ENCODE results near the gene LIAS. TPM values are rescaled to one million over a fixed set of nuclear protein-coding genes. Genes with fewer than 3 reads are reported as not detected.
A peak's percentile ranks its signal among the peaks of the same experiment; 100 is the strongest.

Gene LIAS
- total and polyA plus RNA-seq, 2 of the 13 experiments (the other 11 are each of a cell fraction or from before 2014, with no cell fraction given) = 16.0 to 16.6 TPM

DNA sequence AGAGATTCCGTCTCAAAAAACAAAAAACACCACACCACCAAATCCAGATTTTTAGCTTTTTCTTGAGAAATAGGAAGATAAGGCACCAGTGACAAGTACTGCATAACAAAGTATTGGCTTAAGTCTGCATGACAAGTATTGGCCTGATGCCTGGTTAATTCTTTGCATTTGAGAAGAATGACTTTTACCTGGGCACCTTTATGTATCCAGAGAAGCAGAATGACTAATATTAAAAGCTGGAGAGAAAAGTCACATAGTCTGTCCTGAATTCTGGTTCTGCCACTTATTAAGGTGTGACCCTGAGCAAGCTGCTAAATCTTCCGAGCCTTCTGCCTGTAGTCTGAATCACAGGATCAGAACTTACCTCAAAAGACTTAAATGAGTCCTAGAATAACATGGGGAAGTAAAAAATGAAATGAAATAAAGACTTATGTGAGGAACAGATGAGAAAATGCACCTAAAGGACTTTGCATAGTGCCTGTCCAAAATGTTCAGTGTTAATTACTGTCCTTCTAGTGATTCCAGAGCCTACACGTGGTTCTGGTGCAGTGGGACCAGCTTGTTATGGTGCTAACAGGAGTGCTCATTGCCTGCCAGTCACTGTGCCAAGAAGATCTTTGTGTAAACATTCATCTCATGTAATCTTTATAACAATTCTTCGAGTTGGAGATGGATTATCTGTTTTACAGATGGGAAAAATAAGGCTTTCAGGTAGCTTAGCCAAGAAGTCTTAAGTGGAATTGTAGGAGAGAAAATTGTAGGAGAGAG lies 36.8 kb downstream of the LIAS start:
- H2AFZ ChIP-seq (ENCODE audit: low read length) = no peak overlapping the region
- H3K4me3 ChIP-seq (replicated peaks in 1 of 3; ENCODE audit: insufficient read depth in 1 of 3, low read depth in 2 of 3, low read length in 3 of 3) = no peak overlapping the region
- H3K9me3 ChIP-seq (ENCODE audit: low read length) = no peaks in the 10 kb centered on the region
- no TSS peak for BruUV-seq (replicated peaks)
- ATAC-seq = peak; percentile 56
- intact Hi-C loops (cut with micrococcal nuclease; ENCODE audit: unreplicated experiment) = no loop called here
- peaks cover 0 to 17% of the 10 kb centered on the region in 2 experiments; a peak in 3 of 5 replicates for H3K36me3 ChIP-seq (replicated peaks in 1 of 2; ENCODE audit: control insufficient read depth in 1 of 2, insufficient read depth in 2 of 2, low read length in 2 of 2)
- peaks cover 13% of the 10 kb centered on the region for H3K4me1 ChIP-seq (ENCODE audit: insufficient read depth, low read length)
- peak; percentile 66 for TF ChIP-seq RBM22 (optimal IDR thresholded peaks at IDR 0.05; ENCODE audit: low read length)
- peak; percentile 24 for TF ChIP-seq AGO2 (optimal IDR thresholded peaks at IDR 0.05; ENCODE audit: low read depth, low read length)
- TF ChIP-seq, protein P1, sequence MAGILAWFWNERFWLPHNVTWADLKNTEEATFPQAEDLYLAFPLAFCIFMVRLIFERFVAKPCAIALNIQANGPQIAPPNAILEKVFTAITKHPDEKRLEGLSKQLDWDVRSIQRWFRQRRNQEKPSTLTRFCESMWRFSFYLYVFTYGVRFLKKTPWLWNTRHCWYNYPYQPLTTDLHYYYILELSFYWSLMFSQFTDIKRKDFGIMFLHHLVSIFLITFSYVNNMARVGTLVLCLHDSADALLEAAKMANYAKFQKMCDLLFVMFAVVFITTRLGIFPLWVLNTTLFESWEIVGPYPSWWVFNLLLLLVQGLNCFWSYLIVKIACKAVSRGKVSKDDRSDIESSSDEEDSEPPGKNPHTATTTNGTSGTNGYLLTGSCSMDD (CRISPR knock-in tag; IDR thresholded peaks at IDR 0.05) = no peak
- H3K27ac ChIP-seq (ENCODE audit: extremely low read length, insufficient read depth, low read length) = no peak overlapping the region
- no peaks in the 10 kb centered on the region for H3K27me3 ChIP-seq (ENCODE audit: control insufficient read depth in 1 of 2, insufficient read depth in 2 of 2, low read length in 2 of 2)
- in situ Hi-C loops (cut with HindIII; ENCODE audit: extremely low pct_ligation_motif_present, low pct_unique_long_range_greater_than_20kb) = no loop called here
- FAIRE-seq = no peak
- DNase-seq (ENCODE audit: low spot score) = no peak
- POLR2A ChIA-PET = interaction anchor here (0.9 to 1.0 kb wide), 2 partner anchors 28 to 32 kb away, joined by 3 to 6 read pairs; partner anchors contain the start of gene UGDH
- H3K9ac ChIP-seq (ENCODE audit: insufficient read depth, low read depth, low read length) = no peak overlapping the region
- no peak overlapping the region for H3K4me2 ChIP-seq (ENCODE audit: low read depth, low read length)
- WGBS (ENCODE audit: low lambda C conversion rate) = 58% methylated on average over 4 of the region's 4 CpGs
- CTCF ChIA-PET (ENCODE audit: low intra/inter-chr PET ratio, low total read pairs) = no interaction called here
- H4K20me1 ChIP-seq (ENCODE audit: insufficient read depth, low read length) = no peaks in the 10 kb centered on the region
- no peaks in the 10 kb centered on the region for H3K79me2 ChIP-seq (ENCODE audit: insufficient read depth, low read length)

DNA sequence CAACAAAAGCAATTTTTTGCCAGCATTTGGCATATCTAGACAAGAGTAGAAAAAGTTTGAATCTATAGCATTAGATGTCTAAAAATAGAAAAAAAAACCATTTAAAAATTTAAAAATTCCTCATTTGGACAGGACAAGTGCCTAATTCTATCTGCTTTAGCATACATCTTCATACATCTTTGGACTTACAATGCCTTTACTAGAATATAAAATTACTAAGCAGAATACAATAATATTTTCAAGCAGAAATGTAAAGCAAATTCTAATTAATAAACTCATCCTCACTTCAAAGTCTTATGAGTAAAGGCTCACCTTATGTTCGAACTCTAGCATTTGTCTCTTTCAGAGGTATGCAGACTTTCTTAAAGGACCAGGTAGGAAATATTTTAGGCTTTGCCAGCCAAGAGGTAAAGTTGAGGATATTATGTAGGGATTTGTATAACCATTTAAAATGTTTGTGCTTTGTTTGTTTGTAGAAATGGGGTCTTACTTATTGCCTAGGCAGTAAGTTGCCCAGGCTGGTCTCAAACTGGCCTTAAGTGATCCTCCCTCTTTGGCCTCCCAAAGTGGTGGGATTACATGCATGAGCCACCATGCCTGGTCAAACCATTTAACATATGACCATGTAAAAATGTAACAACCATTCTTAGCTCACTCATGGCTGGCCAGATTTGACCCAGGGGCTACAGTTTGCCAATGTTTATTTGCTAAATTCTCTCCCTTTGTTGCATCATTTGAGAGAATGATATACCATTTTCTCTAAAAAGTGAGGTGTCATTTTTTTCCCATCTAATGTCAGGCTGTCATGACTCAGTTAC lies 39.3 kb downstream of the LIAS start:
- ChIA-PET CTCF (ENCODE audit: low intra/inter-chr PET ratio, low total read pairs) (no interaction called here), POLR2A (interaction anchor here (1.1 to 2.1 kb wide), 2 partner anchors 29 to 60 kb away, joined by 3 to 9 read pairs; partner anchors contain the start of gene UGDH)
- Histone ChIP-seq H3K9me3 (ENCODE audit: low read length) (no peaks in the 10 kb centered on the region), H3K4me2 (ENCODE audit: low read depth, low read length) (no peak overlapping the region), H2AFZ (ENCODE audit: low read length) (no peak overlapping the region), H3K27ac (ENCODE audit: extremely low read length, insufficient read depth, low read length) (no peak overlapping the region), H4K20me1 (ENCODE audit: insufficient read depth, low read length) (no peaks in the 10 kb centered on the region), H3K4me1 (ENCODE audit: insufficient read depth, low read length) (peaks cover 10% of the 10 kb centered on the region; the same call in 1 of the 2 replicates), H3K27me3 (ENCODE audit: control insufficient read depth in 1 of 2, insufficient read depth in 2 of 2, low read length in 2 of 2) (no peaks in the 10 kb centered on the region), H3K79me2 (ENCODE audit: insufficient read depth, low read length) (no peaks in the 10 kb centered on the region), H3K4me3 (replicated peaks in 1 of 3; ENCODE audit: insufficient read depth in 1 of 3, low read depth in 2 of 3, low read length in 3 of 3) (no peak overlapping the region), H3K36me3 (replicated peaks in 1 of 2; ENCODE audit: control insufficient read depth in 1 of 2, insufficient read depth in 2 of 2, low read length in 2 of 2) (peaks cover 5 to 36% of the 10 kb centered on the region in 2 experiments; a peak in 4 of 5 replicates), H3K9ac (ENCODE audit: insufficient read depth, low read depth, low read length) (no peak overlapping the region)
- BruUV-seq (replicated peaks) = no TSS peak
- ATAC-seq (no peak), FAIRE-seq (no peak), DNase-seq (ENCODE audit: low spot score) (no peak)
- intact Hi-C loops (cut with micrococcal nuclease; ENCODE audit: unreplicated experiment) = no loop called here
- in situ Hi-C loops (cut with HindIII; ENCODE audit: extremely low pct_ligation_motif_present, low pct_unique_long_range_greater_than_20kb) = no loop called here
- 88% methylated on average over 1 of the region's 1 CpG for WGBS (ENCODE audit: low lambda C conversion rate)
- TF ChIP-seq, protein P2, sequence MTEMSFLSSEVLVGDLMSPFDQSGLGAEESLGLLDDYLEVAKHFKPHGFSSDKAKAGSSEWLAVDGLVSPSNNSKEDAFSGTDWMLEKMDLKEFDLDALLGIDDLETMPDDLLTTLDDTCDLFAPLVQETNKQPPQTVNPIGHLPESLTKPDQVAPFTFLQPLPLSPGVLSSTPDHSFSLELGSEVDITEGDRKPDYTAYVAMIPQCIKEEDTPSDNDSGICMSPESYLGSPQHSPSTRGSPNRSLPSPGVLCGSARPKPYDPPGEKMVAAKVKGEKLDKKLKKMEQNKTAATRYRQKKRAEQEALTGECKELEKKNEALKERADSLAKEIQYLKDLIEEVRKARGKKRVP (CRISPR knock-in tag; IDR thresholded peaks at IDR 0.05) = peak in 1 of 2 experiments; percentile 89; a peak in 2 of 4 replicates
- peak; percentile 70; the same call in 1 of the 2 replicates for TF ChIP-seq MBD4 (IDR thresholded peaks at IDR 0.05; ENCODE audit: borderline replicate concordance, low read length)
- no peak for TF ChIP-seq ZNF34 (CRISPR knock-in tag; IDR thresholded peaks at IDR 0.05; ENCODE audit: borderline replicate concordance)
- TF ChIP-seq ZC3H4 (CRISPR knock-in tag; IDR thresholded peaks at IDR 0.05; ENCODE audit: borderline replicate concordance) = peak; percentile 69
- TF ChIP-seq POLR2G (IDR thresholded peaks at IDR 0.05; ENCODE audit: low read depth, low read length) = peak; percentile 71
- peak; percentile 52; the same call in 1 of the 2 replicates for TF ChIP-seq KDM2A (CRISPR knock-in tag; IDR thresholded peaks at IDR 0.05; ENCODE audit: borderline replicate concordance, low read depth)
- TF ChIP-seq ZFP36L1 (CRISPR knock-in tag; IDR thresholded peaks at IDR 0.05) = peak; percentile 68; the same call in 1 of the 2 replicates
- TF ChIP-seq TSC22D2 (CRISPR knock-in tag; IDR thresholded peaks at IDR 0.05; ENCODE audit: borderline replicate concordance) = no peak
- peak; percentile 79 for TF ChIP-seq POLR2AphosphoS5 (IDR thresholded peaks at IDR 0.05; ENCODE audit: low read depth, low read length)
- 0 out of 2 replicates have a peak, but pooled peaks have one; percentile 24 for TF ChIP-seq CEBPG (CRISPR knock-in tag; IDR thresholded peaks at IDR 0.05)
- TF ChIP-seq GATAD2A (CRISPR knock-in tag; IDR thresholded peaks at IDR 0.05) = 0 out of 2 replicates have a peak, but pooled peaks have one; percentile 8
- TF ChIP-seq RBM22 (optimal IDR thresholded peaks at IDR 0.05; ENCODE audit: low read length) = peak; percentile 100

All from HepG2 (cell line).